ENCODE measurements around the gene SLC25A4. TPM values are rescaled to one million over a fixed set of nuclear protein-coding genes. Genes with fewer than 3 reads are reported as not detected.

Gene SLC25A4
- total RNA-seq, 6 donors from 2014 or later: 11.5 to 46.1 (median 30.1) TPM

DNA sequence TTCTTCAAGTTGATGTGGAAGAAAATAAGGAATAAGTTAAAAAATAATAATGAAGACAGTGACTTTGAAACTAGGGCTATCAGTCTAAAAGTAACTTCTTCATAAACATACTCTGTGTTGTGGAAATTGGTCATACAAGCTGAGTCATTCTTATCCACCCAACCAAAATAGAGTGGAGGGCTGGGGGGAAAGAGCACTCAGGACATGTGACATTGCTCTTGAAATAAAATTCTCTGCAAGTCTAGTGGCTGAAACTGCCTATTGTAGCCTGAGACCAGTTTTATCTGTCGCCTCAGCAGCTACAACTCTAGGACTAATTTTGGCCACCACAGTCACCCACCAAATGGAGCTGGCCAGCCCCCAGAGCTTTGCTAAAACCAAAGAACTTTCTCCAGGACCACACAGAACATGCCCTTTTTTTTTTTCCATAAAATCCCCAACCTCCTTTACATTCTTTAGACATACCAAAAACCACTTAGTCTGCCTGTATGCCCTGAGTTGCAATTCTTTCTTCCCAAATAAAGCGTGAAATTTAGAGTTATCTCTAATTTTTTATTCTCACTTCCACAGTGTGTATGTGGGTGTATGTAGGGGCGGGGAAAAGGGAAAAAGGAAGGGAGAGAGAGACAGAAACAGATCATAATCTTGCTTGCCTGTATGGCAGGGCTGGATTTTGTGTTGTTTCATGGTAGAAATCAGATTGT lies 23.0 kb upstream of the SLC25A4 start:
- H3K36me3 ChIP-seq: no peaks in the 10 kb centered on the region
- H3K27me3 ChIP-seq: no peaks in the 10 kb centered on the region
- WGBS, 2 donors: 66 to 73% methylated on average over 3 of the region's 3 CpGs
- H3K4me1 ChIP-seq: peaks cover 0 to 4% (median 0%) of the 10 kb centered on the region in 4 donors
- H3K9me3 ChIP-seq: no peaks in the 10 kb centered on the region
- DNase-seq (no peak), ATAC-seq (ENCODE audit: low FRiP score in 2 of 2) (no peak)
- TF ChIP-seq CTCF (IDR thresholded peaks at IDR 0.05): no peak
- no peak for TF ChIP-seq POLR2A (IDR thresholded peaks at IDR 0.05)
- TF ChIP-seq POLR2AphosphoS5 (IDR thresholded peaks at IDR 0.05): no peak
- TF ChIP-seq EP300 (IDR thresholded peaks at IDR 0.05): no peak
- no peak overlapping the region for H3K27ac ChIP-seq
- no peak overlapping the region for H3K4me3 ChIP-seq

- H3K36me3 ChIP-seq: no peaks in the 10 kb centered on the region
- H3K4me1 ChIP-seq: peaks cover 0 to 4% (median 0%) of the 10 kb centered on the region in 4 donors
- H3K9me3 ChIP-seq: no peaks in the 10 kb centered on the region
- H3K27ac ChIP-seq: no peak overlapping the region
- TF ChIP-seq POLR2A (IDR thresholded peaks at IDR 0.05) (no peak), EP300 (IDR thresholded peaks at IDR 0.05) (no peak), CTCF (IDR thresholded peaks at IDR 0.05) (no peak), POLR2AphosphoS5 (IDR thresholded peaks at IDR 0.05) (no peak)
- ATAC-seq (ENCODE audit: low FRiP score in 2 of 2) (no peak), DNase-seq (no peak)
- WGBS, 2 donors: 75 to 86% methylated on average over 6 of the region's 6 CpGs
- H3K27me3 ChIP-seq: no peaks in the 10 kb centered on the region
- no peak overlapping the region for H3K4me3 ChIP-seq
Observed at GRCh38 chr4:185120631-185120946, 22.5 kb upstream of the SLC25A4 start.

- no peak for TF ChIP-seq EP300 (IDR thresholded peaks at IDR 0.05)
- TF ChIP-seq POLR2AphosphoS5 (IDR thresholded peaks at IDR 0.05): no peak
- TF ChIP-seq POLR2A (IDR thresholded peaks at IDR 0.05): no peak
- no peak for TF ChIP-seq CTCF (IDR thresholded peaks at IDR 0.05)
- H3K4me1 ChIP-seq: peaks cover 7 to 9% (median 9%) of the 10 kb centered on the region in 4 donors
- 66 to 83% methylated on average over 6 of the region's 6 CpGs for whole genome bisulfite sequencing, 2 donors
- H3K27me3 ChIP-seq: peaks cover 0 to 4% (median 0%) of the 10 kb centered on the region in 4 donors
- DNase-seq (no peak), ATAC-seq (ENCODE audit: low FRiP score in 2 of 2) (no peak)
- no peaks in the 10 kb centered on the region for H3K9me3 ChIP-seq
- no peak overlapping the region for H3K27ac ChIP-seq
- no peaks in the 10 kb centered on the region for H3K36me3 ChIP-seq
- H3K4me3 ChIP-seq: no peak overlapping the region
Observed at GRCh38 chr4:185122681-185123345, 20.3 kb upstream of the SLC25A4 start.

DNA sequence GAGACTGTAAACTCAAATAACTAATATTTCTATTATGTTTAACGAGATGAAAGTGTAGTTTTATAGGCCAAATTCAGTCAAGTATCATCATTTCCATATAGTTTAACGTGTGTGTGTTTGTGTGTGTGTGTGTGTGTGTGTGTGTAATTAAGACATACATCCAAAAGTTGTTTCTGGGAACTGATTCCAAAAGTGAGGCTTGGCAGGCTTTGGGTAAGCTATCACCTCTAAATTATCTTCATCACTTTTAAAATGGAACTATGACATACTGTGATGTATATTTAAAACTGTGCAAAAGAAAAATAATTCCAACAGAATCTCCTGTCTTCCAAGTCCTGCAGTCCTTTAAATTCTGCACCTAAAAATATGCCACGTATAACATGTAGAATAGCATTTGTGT lies 19.1 kb upstream of the SLC25A4 start:
- DNase-seq (no peak), ATAC-seq (ENCODE audit: low FRiP score in 2 of 2) (no peak)
- 52 to 80% methylated on average over 3 of the region's 3 CpGs for WGBS, 2 donors
- Histone ChIP-seq H3K4me1 (peaks cover 7 to 20% (median 18%) of the 10 kb centered on the region in 4 donors), H3K27ac (no peak overlapping the region), H3K4me3 (no peak overlapping the region), H3K36me3 (no peaks in the 10 kb centered on the region), H3K9me3 (no peaks in the 10 kb centered on the region), H3K27me3 (peaks cover 0 to 9% (median 4%) of the 10 kb centered on the region in 4 donors)
- no peak for TF ChIP-seq CTCF (IDR thresholded peaks at IDR 0.05)
- TF ChIP-seq EP300 (IDR thresholded peaks at IDR 0.05): no peak
- no peak for TF ChIP-seq POLR2AphosphoS5 (IDR thresholded peaks at IDR 0.05)
- TF ChIP-seq POLR2A (IDR thresholded peaks at IDR 0.05): no peak
